ENCODE measurements around the gene CDX2. TPM values are rescaled to one million over a fixed set of nuclear protein-coding genes. Genes with fewer than 3 reads are reported as not detected.

Gene CDX2
- total RNA-seq, 4 donors from 2014 or later = not detected

GRCh38 chr13:27963491-27963890 lies 5.6 kb downstream of the CDX2 start:
- intact Hi-C loops (cut with DNase I; ENCODE audit: low total_unique reads) = loop anchor here (10.0 kb wide), 1 partner anchor 1291 kb away; no protein-coding TSS in a partner anchor
- no peak for TF ChIP-seq POLR2A (IDR thresholded peaks at IDR 0.05)
- no peak for TF ChIP-seq CTCF (IDR thresholded peaks at IDR 0.05)
- WGBS, 2 donors = 72 to 73% methylated on average over 3 of the region's 3 CpGs
- no peak for DNase-seq (ENCODE audit: low spot score in 2 of 2)
- H3K4me3 ChIP-seq (ENCODE audit: low read depth, poor library complexity, severe bottlenecking) = no peak overlapping the region

GRCh38 chr13:27962982-27963381 lies 6.1 kb downstream of the CDX2 start:
- H3K4me3 ChIP-seq (ENCODE audit: low read depth, poor library complexity, severe bottlenecking) = no peak overlapping the region
- peak in 1 of 2 donors; percentile 80 for DNase-seq (ENCODE audit: low spot score in 2 of 2)
- intact Hi-C loops (cut with DNase I; ENCODE audit: low total_unique reads) = loop anchor here (10.0 kb wide), 1 partner anchor 1292 kb away; no protein-coding TSS in a partner anchor
- WGBS, 2 donors = 69% methylated on average over 8 to 9 of the region's 9 CpGs
- TF ChIP-seq CTCF (IDR thresholded peaks at IDR 0.05) (no peak), POLR2A (IDR thresholded peaks at IDR 0.05) (no peak)

- 65 to 71% methylated on average over 6 of the region's 6 CpGs for WGBS, 2 donors
- TF ChIP-seq CTCF (IDR thresholded peaks at IDR 0.05) (no peak), POLR2A (IDR thresholded peaks at IDR 0.05) (no peak)
- DNase-seq (ENCODE audit: low spot score in 2 of 2) = peak in 1 of 2 donors; percentile 61
- intact Hi-C loops (cut with DNase I; ENCODE audit: low total_unique reads) = loop anchor here (10.0 kb wide), 1 partner anchor 1293 kb away; no protein-coding TSS in a partner anchor
- no peak overlapping the region for H3K4me3 ChIP-seq (ENCODE audit: low read depth, poor library complexity, severe bottlenecking)
Measured at GRCh38 chr13:27962128-27962841, 6.8 kb downstream of the CDX2 start.

GRCh38 chr13:27961227-27962085 lies 7.7 kb downstream of the CDX2 start:
- intact Hi-C loops (cut with DNase I; ENCODE audit: low total_unique reads) = loop anchor here (10.0 kb wide), 1 partner anchor 1293 kb away; no protein-coding TSS in a partner anchor
- peak in 1 of 2 donors; percentile 54 for DNase-seq (ENCODE audit: low spot score in 2 of 2)
- no peak for TF ChIP-seq POLR2A (IDR thresholded peaks at IDR 0.05)
- TF ChIP-seq CTCF (IDR thresholded peaks at IDR 0.05) = no peak
- 9 to 11% methylated on average over 25 of the region's 25 CpGs for WGBS, 2 donors
- H3K4me3 ChIP-seq (ENCODE audit: low read depth, poor library complexity, severe bottlenecking) = no peak overlapping the region

- peak in 1 of 2 donors; percentile 84 for DNase-seq (ENCODE audit: low spot score in 2 of 2)
- no peak for TF ChIP-seq POLR2A (IDR thresholded peaks at IDR 0.05)
- TF ChIP-seq CTCF (IDR thresholded peaks at IDR 0.05) = no peak
- intact Hi-C loops (cut with DNase I; ENCODE audit: low total_unique reads) = loop anchor here (10.0 kb wide), 1 partner anchor 1294 kb away; no protein-coding TSS in a partner anchor
- WGBS, 2 donors = 2% methylated on average over 32 to 51 of the region's 73 CpGs
- H3K4me3 ChIP-seq (ENCODE audit: low read depth, poor library complexity, severe bottlenecking) = no peak overlapping the region
Measured at GRCh38 chr13:27960362-27961226, 8.5 kb downstream of the CDX2 start.

Measured in lower leg skin (tissue), 4 donors.